ENCODE data around the gene TEX22.

Gene TEX22

GRCh38 chr14:105387530-105387922 is 10.8 kb upstream of the TEX22 start:
- no peak overlapping the region for H3K27ac ChIP-seq
- TF ChIP-seq CTCF (conservative IDR thresholded peaks at IDR 0.05) (no peak), ZFX (IDR thresholded peaks at IDR 0.05) (no peak)

GRCh38 chr14:105388110-105388951 is 10.0 kb upstream of the TEX22 start:
- TF ChIP-seq ZFX (IDR thresholded peaks at IDR 0.05) = no peak
- TF ChIP-seq CTCF (conservative IDR thresholded peaks at IDR 0.05) = no peak
- H3K27ac ChIP-seq = no peak overlapping the region

- H3K27ac ChIP-seq = no peak overlapping the region
- TF ChIP-seq CTCF (conservative IDR thresholded peaks at IDR 0.05) (no peak), ZFX (IDR thresholded peaks at IDR 0.05) (no peak)
Measured at GRCh38 chr14:105388976-105389375, 9.4 kb upstream of the TEX22 start.

GRCh38 chr14:105389534-105389933 is 8.8 kb upstream of the TEX22 start:
- H3K27ac ChIP-seq = no peak overlapping the region
- TF ChIP-seq ZFX (IDR thresholded peaks at IDR 0.05) (no peak), CTCF (conservative IDR thresholded peaks at IDR 0.05) (no peak)

GRCh38 chr14:105389976-105390848 is 8.1 kb upstream of the TEX22 start:
- TF ChIP-seq CTCF (conservative IDR thresholded peaks at IDR 0.05) (no peak), ZFX (IDR thresholded peaks at IDR 0.05) (no peak)
- no peak overlapping the region for H3K27ac ChIP-seq

GRCh38 chr14:105390849-105391500 is 7.4 kb upstream of the TEX22 start:
- TF ChIP-seq ZFX (IDR thresholded peaks at IDR 0.05) = no peak
- no peak overlapping the region for H3K27ac ChIP-seq

- TF ChIP-seq ZFX (IDR thresholded peaks at IDR 0.05) = no peak
- TF ChIP-seq CTCF (conservative IDR thresholded peaks at IDR 0.05) = no peak
- H3K27ac ChIP-seq = no peak overlapping the region
Measured at GRCh38 chr14:105391541-105391940, 6.8 kb upstream of the TEX22 start.

All from C4-2B (cell line).